GM12878 (cell line): ENCODE results near the gene NCKAP5. TPM values are rescaled to one million over a fixed set of nuclear protein-coding genes. Genes with fewer than 3 reads are reported as not detected.

Experiments used
- ATAC-seq: fragments of 200-7000 bp; cut with Tn5 transposase; 3 replicates; pipeline ENCODE4 v1.9.1; 2020; ENCODE audit warnings: mild to moderate bottlenecking, moderate library complexity
- BruUV-seq: library from RNA; stranded (reverse); fragments of 400-500 nt; replicated peaks from 2 replicates; lab custom pipeline; 2021; lab: Mats Ljungman, UMichigan
- CTCF ChIA-PET: fragments of 300-600 bp; sonication (Branson Sonifier 250); formaldehyde crosslinking; extraction: SDS; loops from one replicate; lab custom pipeline; 2021; ENCODE audit warnings: inconsistent platforms; lab: Yijun Ruan, JAX
- POLR2A ChIA-PET: fragments of 350-600 bp; formaldehyde crosslinking; extraction: SDS; loops from one replicate; lab custom pipeline; 2021; ENCODE audit warnings: inconsistent platforms; lab: Charles Lee
- RAD21 ChIA-PET: fragments of 300-600 bp; sonication (Branson Sonifier 250); formaldehyde crosslinking; loops from one replicate; lab custom pipeline; 2023; ENCODE audit warnings: antibody characterized with exemption; ENCODE audit not compliant: unreplicated experiment; lab: Charles Lee
- SMC1A ChIA-PET: fragments of 300-600 bp; sonication (Branson Sonifier 250); formaldehyde crosslinking; loops from one replicate; lab custom pipeline; 2023; ENCODE audit not compliant: unreplicated experiment, uncharacterized antibody; lab: Charles Lee
- DNase-seq: peaks from one replicate; pipeline ENCODE4 v3.0.0-alpha.2; 2011; ENCODE audit warnings: low read depth, low spot score
- FAIRE-seq: peaks from 3 replicates; lab custom pipeline; 2011; peaks lifted over from hg19 to GRCh38; lab: Jason Lieb, UNC
- H2AFZ ChIP-seq: 2 replicates; pipeline ENCODE4 v1.6.0; 2011; ENCODE audit warnings: low read depth, low read length, control low read depth; ENCODE audit not compliant: control insufficient read depth
- H3K27ac ChIP-seq: 2 replicates; pipeline ENCODE4 v1.5.1; 2011; ENCODE audit warnings: control low read depth; ENCODE audit not compliant: control insufficient read depth, insufficient read depth
- H3K27me3 ChIP-seq, 2 experiments: replicated peaks in 1 of 2; 2 replicates each; pipeline versions ENCODE4 v1.6.0 to v1.6.1; 2011; ENCODE audit warnings: low read length in 1 of 2; ENCODE audit not compliant: control insufficient read depth in 2 of 2, insufficient read depth in 2 of 2
- H3K36me3 ChIP-seq, 2 experiments: 2 replicates each; pipeline ENCODE4 v1.5.1; 2011; ENCODE audit warnings: low read length in 1 of 2; ENCODE audit not compliant: control insufficient read depth in 2 of 2, insufficient read depth in 2 of 2
- H3K4me1 ChIP-seq: 2 replicates; pipeline ENCODE4 v1.6.1; 2011; ENCODE audit warnings: mild to moderate bottlenecking, low read length, moderate library complexity, mixed read lengths; ENCODE audit not compliant: control insufficient read depth, insufficient read depth
- H3K4me2 ChIP-seq: 2 replicates; pipeline ENCODE4 v1.6.0; 2011; ENCODE audit warnings: control low read depth; ENCODE audit not compliant: control insufficient read depth, insufficient read depth
- H3K4me3 ChIP-seq: fragments of 200-600 bp; sonication (generic); 2 replicates; pipeline ENCODE4 v1.5.1; 2016
- H3K79me2 ChIP-seq: 2 replicates; pipeline ENCODE4 v1.6.0; 2011; ENCODE audit warnings: low read length; ENCODE audit not compliant: control insufficient read depth, insufficient read depth
- H3K9ac ChIP-seq: 2 replicates; pipeline ENCODE4 v1.8.0; 2011; ENCODE audit warnings: low read length, control low read depth, mixed read lengths; ENCODE audit not compliant: control insufficient read depth, insufficient read depth
- H3K9me3 ChIP-seq: replicated peaks from 3 replicates; pipeline ENCODE4 v1.5.1; 2011; ENCODE audit warnings: mild to moderate bottlenecking, low read length; ENCODE audit not compliant: control insufficient read depth, insufficient read depth
- H4K20me1 ChIP-seq: 2 replicates; pipeline ENCODE4 v1.6.0; 2011; ENCODE audit not compliant: control insufficient read depth, insufficient read depth
- CBFB ChIP-seq: IDR thresholded peaks from 2 replicates; pipeline ENCODE4 v1.6.1; 2016; ENCODE audit warnings: antibody characterized with exemption, low read depth
- PKNOX1 ChIP-seq: fragments of 450-650 bp; IDR thresholded peaks from 2 replicates; pipeline ENCODE4 v1.6.1; 2016; ENCODE audit warnings: mild to moderate bottlenecking
- RBBP5 ChIP-seq: fragments of 200-600 bp; sonication (generic); conservative IDR thresholded peaks from 2 replicates; pipeline ENCODE4 v1.6.1; 2016
- RFX5 ChIP-seq: IDR thresholded peaks from 2 replicates; pipeline ENCODE4 v1.6.1; 2011; ENCODE audit warnings: low read depth, low read length, improper control_type of control experiment
- WGBS: methylation state at CpG from one replicate; pipeline ENCODE4 v1.1.6; 2016; ENCODE audit warnings: low lambda C conversion rate; ENCODE audit not compliant: insufficient replicate concordance, insufficient coverage; ENCODE audit errors: missing lambda C conversion rate; 5-methylcytosine and 5-hydroxymethylcytosine counted together
- in situ Hi-C: fragments of 300-500 bp; cut with MboI; formaldehyde crosslinking; loops from 9 replicates; pipeline ENCODE4 v1.14.3; 2018; ENCODE audit warnings: mixed read lengths
- intact Hi-C: fragments of 100-400 bp; cut with micrococcal nuclease; formaldehyde crosslinking; loops from one replicate; pipeline ENCODE4 v1.14.2; 2022; ENCODE audit not compliant: unreplicated experiment
- polyA plus RNA-seq, 11 experiments: library from polyadenylated mRNA; depleted of rRNA in 4 of 11; unstranded in 6 of 11; stranded (reverse) in 5 of 11; fragments of >200 nt; fragmentation: Nextera tagmentation in 4 of 11; fragmentation: Illumina TruSeq in 1 of 11; extraction: Ambion mirVana in 4 of 11; extraction: Trizol in 1 of 11; gene quantifications; 1 replicate in 1 of 11; 2 replicates in 10 of 11; pipeline versions ENCODE4 v1.2.1 to v1.2.3, GENCODE V29; 2011 to 2016; ENCODE audit warnings: inconsistent platforms in 2 of 11, missing spikeins in 2 of 11, low read depth in 1 of 11
- total RNA-seq, 4 experiments: library from RNA; depleted of rRNA in 3 of 4; stranded (reverse); fragments of >200 nt in 3 of 4; fragmentation: Illumina TruSeq in 1 of 4; extraction: Trizol in 1 of 4; gene quantifications; 2 replicates each; pipeline versions ENCODE4 v1.2.1 to v1.2.3, GENCODE V29; 2013 to 2021

NCKAP5 gene
- total and polyA plus RNA-seq, 10 of the 15 experiments (the other 5 are each of a cell fraction or from before 2014, with no cell fraction given): 0.06 to 0.44 (median 0.16) TPM

GRCh38 chr2:133324150-133324561, 244.1 kb downstream of the NCKAP5 start:
- 56% methylated on average over 4 of the region's 4 CpGs for WGBS

GRCh38 chr2:133322909-133323308, 245.4 kb downstream of the NCKAP5 start:
- ATAC-seq (no peak), FAIRE-seq (no peak), DNase-seq (no peak)
- BruUV-seq: no TSS peak
- intact Hi-C loops: no loop called here
- 5% methylated on average over 1 of the region's 1 CpG for WGBS
- ChIA-PET RAD21 (no interaction called here), CTCF (interaction anchor here (0.9 kb wide), 1 partner anchor 60 kb away, joined by 3 read pairs; no protein-coding TSS in a partner anchor), SMC1A (interaction anchor here (0.6 to 0.7 kb wide), 2 partner anchors 237 to 324 kb away, joined by 3 read pairs; no protein-coding TSS in a partner anchor), POLR2A (no interaction called here)
- Histone ChIP-seq H3K9ac (no peak overlapping the region), H3K27me3 (no peaks in the 10 kb centered on the region), H3K79me2 (no peaks in the 10 kb centered on the region), H4K20me1 (no peaks in the 10 kb centered on the region), H3K36me3 (no peaks in the 10 kb centered on the region), H3K9me3 (no peaks in the 10 kb centered on the region), H3K4me2 (no peak overlapping the region), H3K27ac (no peak overlapping the region), H2AFZ (no peak overlapping the region), H3K4me3 (no peak overlapping the region), H3K4me1 (no peaks in the 10 kb centered on the region)
- in situ Hi-C loops: no loop called here
- TF ChIP-seq CBFB: no peak

More at GRCh38 chr2:133324150-133324561, 244.1 kb downstream of the NCKAP5 start:
- no peak for FAIRE-seq
- no peak for DNase-seq
- no peaks in the 10 kb centered on the region for H3K36me3 ChIP-seq
- POLR2A ChIA-PET: no interaction called here
- H4K20me1 ChIP-seq: no peaks in the 10 kb centered on the region
- in situ Hi-C loops (no loop called here), intact Hi-C loops (no loop called here)
- H3K9me3 ChIP-seq: no peaks in the 10 kb centered on the region
- BruUV-seq: no TSS peak
- H3K79me2 ChIP-seq: no peaks in the 10 kb centered on the region
- no peaks in the 10 kb centered on the region for H3K27me3 ChIP-seq
- no peak overlapping the region for H3K4me2 ChIP-seq
- SMC1A ChIA-PET: no interaction called here
- RAD21 ChIA-PET: no interaction called here
- no peak overlapping the region for H2AFZ ChIP-seq
- no peak for ATAC-seq
- H3K4me3 ChIP-seq: no peak overlapping the region
- H3K27ac ChIP-seq: no peak overlapping the region
- no peaks in the 10 kb centered on the region for H3K4me1 ChIP-seq
- no peak overlapping the region for H3K9ac ChIP-seq
- no peak for TF ChIP-seq PKNOX1
- no peak for TF ChIP-seq RFX5
- no peak for TF ChIP-seq RBBP5
- CTCF ChIA-PET: no interaction called here
